ENCODE data around the gene LGI4. TPM values are rescaled to one million over a fixed set of nuclear protein-coding genes. Genes with fewer than 3 reads are reported as not detected.

LGI4 gene
- 0.31 TPM for total RNA-seq

GRCh38 chr19:35134601-35135242 is at the start of gene LGI4:
TSS of gene LGI4 (minus strand) at chr19:35135059. CDS start at chr19:35134680, 379 bp downstream.
- Histone ChIP-seq H3K27me3 (ENCODE audit: insufficient read depth, low read length) (no peaks in the 10 kb centered on the region), H3K4me3 (ENCODE audit: low read length) (no peak within 1 kb of the TSS), H3K4me1 (ENCODE audit: insufficient read depth, low read length) (peaks cover 14% of the 10 kb centered on the region), H3K9me3 (ENCODE audit: low read depth, low read length) (no peaks in the 10 kb centered on the region)

- H3K9me3 ChIP-seq (ENCODE audit: low read depth, low read length) = no peaks in the 10 kb centered on the region
- H3K4me1 ChIP-seq (ENCODE audit: insufficient read depth, low read length) = no peaks in the 10 kb centered on the region
- H3K4me3 ChIP-seq (ENCODE audit: low read length) = no peak overlapping the region
- H3K27me3 ChIP-seq (ENCODE audit: insufficient read depth, low read length) = no peaks in the 10 kb centered on the region
Observed at GRCh38 chr19:35184267-35184666, 49.4 kb upstream of the LGI4 start.

- H3K4me3 ChIP-seq (ENCODE audit: low read length) = no peak overlapping the region
- no peaks in the 10 kb centered on the region for H3K27me3 ChIP-seq (ENCODE audit: insufficient read depth, low read length)
- H3K4me1 ChIP-seq (ENCODE audit: insufficient read depth, low read length) = peaks cover 1% of the 10 kb centered on the region
- H3K9me3 ChIP-seq (ENCODE audit: low read depth, low read length) = no peaks in the 10 kb centered on the region
Observed at GRCh38 chr19:35181387-35181786, 46.5 kb upstream of the LGI4 start.

GRCh38 chr19:35179830-35180229 is 45.0 kb upstream of the LGI4 start:
- Histone ChIP-seq H3K4me3 (ENCODE audit: low read length) (no peak overlapping the region), H3K27me3 (ENCODE audit: insufficient read depth, low read length) (no peaks in the 10 kb centered on the region)

GRCh38 chr19:35178701-35179100 is 43.8 kb upstream of the LGI4 start:
- Histone ChIP-seq H3K9me3 (ENCODE audit: low read depth, low read length) (no peaks in the 10 kb centered on the region), H3K4me1 (ENCODE audit: insufficient read depth, low read length) (peaks cover 15% of the 10 kb centered on the region), H3K27me3 (ENCODE audit: insufficient read depth, low read length) (no peaks in the 10 kb centered on the region), H3K4me3 (ENCODE audit: low read length) (no peak overlapping the region)

More at GRCh38 chr19:35179830-35180229, 45.0 kb upstream of the LGI4 start:
- Histone ChIP-seq H3K9me3 (ENCODE audit: low read depth, low read length) (no peaks in the 10 kb centered on the region), H3K4me1 (ENCODE audit: insufficient read depth, low read length) (peaks cover 15% of the 10 kb centered on the region)

GRCh38 chr19:35177377-35178274 is 42.8 kb upstream of the LGI4 start:
- no peak overlapping the region for H3K4me3 ChIP-seq (ENCODE audit: low read length)
- peaks cover 20% of the 10 kb centered on the region for H3K4me1 ChIP-seq (ENCODE audit: insufficient read depth, low read length)
- H3K9me3 ChIP-seq (ENCODE audit: low read depth, low read length) = no peaks in the 10 kb centered on the region
- no peaks in the 10 kb centered on the region for H3K27me3 ChIP-seq (ENCODE audit: insufficient read depth, low read length)

GRCh38 chr19:35176181-35176570 is 41.3 kb upstream of the LGI4 start:
- Histone ChIP-seq H3K27me3 (ENCODE audit: insufficient read depth, low read length) (no peaks in the 10 kb centered on the region), H3K4me1 (ENCODE audit: insufficient read depth, low read length) (peaks cover 34% of the 10 kb centered on the region), H3K9me3 (ENCODE audit: low read depth, low read length) (no peaks in the 10 kb centered on the region), H3K4me3 (ENCODE audit: low read length) (no peak overlapping the region)

GRCh38 chr19:35174226-35174625 is 39.4 kb upstream of the LGI4 start:
- no peaks in the 10 kb centered on the region for H3K27me3 ChIP-seq (ENCODE audit: insufficient read depth, low read length)
- peaks cover 45% of the 10 kb centered on the region for H3K4me1 ChIP-seq (ENCODE audit: insufficient read depth, low read length)
- H3K4me3 ChIP-seq (ENCODE audit: low read length) = no peak overlapping the region
- H3K9me3 ChIP-seq (ENCODE audit: low read depth, low read length) = no peaks in the 10 kb centered on the region

GRCh38 chr19:35171730-35172129 is 36.9 kb upstream of the LGI4 start:
- Histone ChIP-seq H3K4me1 (ENCODE audit: insufficient read depth, low read length) (peaks cover 65% of the 10 kb centered on the region), H3K27me3 (ENCODE audit: insufficient read depth, low read length) (no peaks in the 10 kb centered on the region), H3K4me3 (ENCODE audit: low read length) (no peak overlapping the region), H3K9me3 (ENCODE audit: low read depth, low read length) (no peaks in the 10 kb centered on the region)

GRCh38 chr19:35170359-35171061 is 35.7 kb upstream of the LGI4 start:
- Histone ChIP-seq H3K27me3 (ENCODE audit: insufficient read depth, low read length) (no peaks in the 10 kb centered on the region), H3K4me1 (ENCODE audit: insufficient read depth, low read length) (peaks cover 59% of the 10 kb centered on the region), H3K9me3 (ENCODE audit: low read depth, low read length) (no peaks in the 10 kb centered on the region), H3K4me3 (ENCODE audit: low read length) (no peak overlapping the region)

- Histone ChIP-seq H3K4me1 (ENCODE audit: insufficient read depth, low read length) (peaks cover 53% of the 10 kb centered on the region), H3K9me3 (ENCODE audit: low read depth, low read length) (no peaks in the 10 kb centered on the region), H3K4me3 (ENCODE audit: low read length) (no peak overlapping the region)
Observed at GRCh38 chr19:35169221-35169995, 34.5 kb upstream of the LGI4 start.

GRCh38 chr19:35168196-35168595 is 33.3 kb upstream of the LGI4 start:
- Histone ChIP-seq H3K4me3 (ENCODE audit: low read length) (no peak overlapping the region), H3K4me1 (ENCODE audit: insufficient read depth, low read length) (peaks cover 53% of the 10 kb centered on the region), H3K9me3 (ENCODE audit: low read depth, low read length) (no peaks in the 10 kb centered on the region), H3K27me3 (ENCODE audit: insufficient read depth, low read length) (no peaks in the 10 kb centered on the region)

More at GRCh38 chr19:35169221-35169995, 34.5 kb upstream of the LGI4 start:
- no peaks in the 10 kb centered on the region for H3K27me3 ChIP-seq (ENCODE audit: insufficient read depth, low read length)

- peaks cover 48% of the 10 kb centered on the region for H3K4me1 ChIP-seq (ENCODE audit: insufficient read depth, low read length)
- no peak overlapping the region for H3K4me3 ChIP-seq (ENCODE audit: low read length)
- no peaks in the 10 kb centered on the region for H3K27me3 ChIP-seq (ENCODE audit: insufficient read depth, low read length)
- H3K9me3 ChIP-seq (ENCODE audit: low read depth, low read length) = no peaks in the 10 kb centered on the region
Observed at GRCh38 chr19:35167251-35168119, 32.6 kb upstream of the LGI4 start.
